PC-9 (cell line): ENCODE results near the gene DNMT3B.

ENCODE experiments used
- CTCF ChIP-seq: fragments of 200-600 bp; sonication (generic); conservative IDR thresholded peaks from 2 replicates; pipeline ENCODE4 v1.6.1; 2017; ENCODE audit warnings: mixed run types, antibody characterized with exemption, mild to moderate bottlenecking, moderate library complexity
- EZH2 ChIP-seq: fragments of 200-600 bp; sonication (generic); IDR thresholded peaks from 2 replicates; pipeline ENCODE4 v1.8.0; 2017; ENCODE audit warnings: antibody characterized with exemption, low read depth

- TF ChIP-seq EZH2 (no peak), CTCF (no peak)
Measured at GRCh38 chr20:32839227-32839981, 77.2 kb downstream of the DNMT3B start.
